ENCODE measurements around the gene MBD3L2B. TPM values are rescaled to one million over a fixed set of nuclear protein-coding genes. Genes with fewer than 3 reads are reported as not detected.
"Not testable (repeated sequence)": the region's sequence is repeated elsewhere in the genome, so short reads cannot be mapped to it uniquely, and the experiment has no call there.

Gene MBD3L2B
- polyA plus RNA-seq (2013, experiment 1 of 2) = not detected
- not detected for polyA plus RNA-seq (2013, experiment 2 of 2)

GRCh38 chr19:7021331-7021730 is at the start of gene MBD3L2B:
Gene MBD3L2B, minus strand, starts transcription at chr19:7021431. Its CDS starts 34 bp downstream, at chr19:7021397.
- not testable (repeated sequence) for H3K4me2 ChIP-seq (ENCODE audit: low read length); DNase-seq

GRCh38 chr19:7069904-7070226 is 48.6 kb upstream of the MBD3L2B start:
- H3K27ac ChIP-seq (ENCODE audit: low read depth, low read length) = no peak overlapping the region

More at GRCh38 chr19:7021331-7021730, at the start of gene MBD3L2B:
- H3K79me1 ChIP-seq (ENCODE audit: low read length); H4K5ac ChIP-seq (ENCODE audit: low read length); H3K18ac ChIP-seq (ENCODE audit: low read length); H2BK120ac ChIP-seq (ENCODE audit: low read depth, low read length); H2BK5ac ChIP-seq (ENCODE audit: low read length); H3K27ac ChIP-seq (ENCODE audit: low read depth, low read length); H2AK5ac ChIP-seq (ENCODE audit: low read length); H3K36me3 ChIP-seq (ENCODE audit: control insufficient read depth, insufficient read depth, low read length); H3K4ac ChIP-seq (ENCODE audit: low read depth, low read length); H3K27me3 ChIP-seq (ENCODE audit: insufficient read depth, low read length, poor library complexity); H3K56ac ChIP-seq (ENCODE audit: low read length); H2BK15ac ChIP-seq (replicated peaks; ENCODE audit: low read depth); H3K4me3 ChIP-seq (ENCODE audit: low read length); H3K4me1 ChIP-seq (ENCODE audit: control insufficient read depth, low read depth, low read length); H3K79me2 ChIP-seq (ENCODE audit: control insufficient read depth, insufficient read depth, low read length); H3K23ac ChIP-seq (ENCODE audit: low read length); H3K9ac ChIP-seq (ENCODE audit: low read length); H4K8ac ChIP-seq (ENCODE audit: low read depth, low read length): not testable (repeated sequence)
- no CpG with 5 or more reads among the region's 6 CpGs for WGBS (ENCODE audit: extremely low coverage, insufficient coverage, low lambda C conversion rate)

GRCh38 chr19:7069042-7069903 is 48.0 kb upstream of the MBD3L2B start, which contains the start of gene ZNF557:
Gene ZNF557, plus strand, starts transcription at chr19:7069703. Its CDS starts 5,372 bp downstream, at chr19:7075075.
- no peak within 1 kb of the TSS for H4K5ac ChIP-seq (ENCODE audit: low read length)
- H3K36me3 ChIP-seq (ENCODE audit: control insufficient read depth, insufficient read depth, low read length) = peaks cover 2% of the 10 kb centered on the region
- no peaks in the 10 kb centered on the region for H3K4me1 ChIP-seq (ENCODE audit: control insufficient read depth, low read depth, low read length)
- no CpG with 5 or more reads among the region's 56 CpGs for WGBS (ENCODE audit: extremely low coverage, insufficient coverage, low lambda C conversion rate)
- H4K8ac ChIP-seq (ENCODE audit: low read depth, low read length) = no peak within 1 kb of the TSS
- peak within 1 kb of the TSS; percentile 89 for H3K56ac ChIP-seq (ENCODE audit: low read length)
- H3K23ac ChIP-seq (ENCODE audit: low read length) = no peak within 1 kb of the TSS
- H2BK5ac ChIP-seq (ENCODE audit: low read length) = peak within 1 kb of the TSS; percentile 63
- peak within 1 kb of the TSS; percentile 88 for H3K4ac ChIP-seq (ENCODE audit: low read depth, low read length)
- no peak within 1 kb of the TSS for H2BK15ac ChIP-seq (replicated peaks; ENCODE audit: low read depth)
- peak; percentile 98 for DNase-seq
- H2BK120ac ChIP-seq (ENCODE audit: low read depth, low read length) = peak within 1 kb of the TSS; percentile 40
- H3K27ac ChIP-seq (ENCODE audit: low read depth, low read length) = no peak within 1 kb of the TSS
- H3K18ac ChIP-seq (ENCODE audit: low read length) = peak within 1 kb of the TSS; percentile 95
- peak within 1 kb of the TSS; percentile 82 for H3K9ac ChIP-seq (ENCODE audit: low read length)
- peak within 1 kb of the TSS; percentile 46 for H3K4me2 ChIP-seq (ENCODE audit: low read length)
- H3K27me3 ChIP-seq (ENCODE audit: insufficient read depth, low read length, poor library complexity) = no peaks in the 10 kb centered on the region
- H3K79me2 ChIP-seq (ENCODE audit: control insufficient read depth, insufficient read depth, low read length) = peaks cover 1% of the 10 kb centered on the region
- peak within 1 kb of the TSS; percentile 97 for H3K4me3 ChIP-seq (ENCODE audit: low read length)
- no peak within 1 kb of the TSS for H2AK5ac ChIP-seq (ENCODE audit: low read length)
- H3K79me1 ChIP-seq (ENCODE audit: low read length) = peaks cover 1% of the 10 kb centered on the region

More at GRCh38 chr19:7069904-7070226, 48.6 kb upstream of the MBD3L2B start:
- Histone ChIP-seq H4K8ac (ENCODE audit: low read depth, low read length) (no peak overlapping the region), H2AK5ac (ENCODE audit: low read length) (no peak overlapping the region), H3K4me1 (ENCODE audit: control insufficient read depth, low read depth, low read length) (no peaks in the 10 kb centered on the region), H3K27me3 (ENCODE audit: insufficient read depth, low read length, poor library complexity) (no peaks in the 10 kb centered on the region), H3K9ac (ENCODE audit: low read length) (peak overlapping the region; percentile 82), H3K4me3 (ENCODE audit: low read length) (peak overlapping the region; percentile 97), H4K5ac (ENCODE audit: low read length) (no peak overlapping the region), H2BK120ac (ENCODE audit: low read depth, low read length) (no peak overlapping the region), H3K36me3 (ENCODE audit: control insufficient read depth, insufficient read depth, low read length) (peaks cover 2% of the 10 kb centered on the region), H3K56ac (ENCODE audit: low read length) (peak overlapping the region; percentile 89), H3K18ac (ENCODE audit: low read length) (peak overlapping the region; percentile 20), H3K79me1 (ENCODE audit: low read length) (peaks cover 1% of the 10 kb centered on the region), H3K4me2 (ENCODE audit: low read length) (peak overlapping the region; percentile 27), H3K79me2 (ENCODE audit: control insufficient read depth, insufficient read depth, low read length) (peaks cover 1% of the 10 kb centered on the region), H2BK15ac (replicated peaks; ENCODE audit: low read depth) (no peak overlapping the region), H3K23ac (ENCODE audit: low read length) (no peak overlapping the region), H2BK5ac (ENCODE audit: low read length) (no peak overlapping the region), H3K4ac (ENCODE audit: low read depth, low read length) (no peak overlapping the region)
- DNase-seq = no peak
- no CpG with 5 or more reads among the region's 12 CpGs for WGBS (ENCODE audit: extremely low coverage, insufficient coverage, low lambda C conversion rate)

DNA sequence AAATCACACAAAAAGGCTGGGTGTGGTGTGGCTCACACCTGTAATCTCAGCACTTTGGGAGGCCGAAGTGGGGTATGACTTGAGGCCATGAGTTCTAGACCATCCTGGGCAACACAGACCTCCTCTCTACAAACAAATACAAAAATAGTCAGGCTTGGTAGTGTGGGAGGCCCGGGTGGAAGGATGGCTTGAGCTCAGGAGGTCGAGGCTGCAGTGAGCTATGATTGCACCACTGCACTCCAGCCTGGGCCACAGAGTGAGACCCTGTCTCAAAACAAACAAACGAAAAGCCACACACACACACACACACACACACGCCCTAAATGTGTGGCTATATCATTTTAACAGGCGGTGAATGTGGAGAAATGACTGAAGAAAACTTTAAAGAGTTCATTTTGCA is 47.4 kb upstream of the MBD3L2B start:
- no CpG with 5 or more reads among the region's 6 CpGs for whole genome bisulfite sequencing (ENCODE audit: extremely low coverage, insufficient coverage, low lambda C conversion rate)
- H3K79me2 ChIP-seq (ENCODE audit: control insufficient read depth, insufficient read depth, low read length) = peaks cover 1% of the 10 kb centered on the region
- H3K4me2 ChIP-seq (ENCODE audit: low read length) = no peak overlapping the region

GRCh38 chr19:7067716-7068115 is 46.5 kb upstream of the MBD3L2B start:
- H3K56ac ChIP-seq (ENCODE audit: low read length) = no peak overlapping the region
- WGBS (ENCODE audit: extremely low coverage, insufficient coverage, low lambda C conversion rate) = no CpG with 5 or more reads among the region's 2 CpGs
- H2BK5ac ChIP-seq (ENCODE audit: low read length) = no peak overlapping the region
- H3K4me2 ChIP-seq (ENCODE audit: low read length) = no peak overlapping the region
- no peak overlapping the region for H2AK5ac ChIP-seq (ENCODE audit: low read length)
- H2BK15ac ChIP-seq (replicated peaks; ENCODE audit: low read depth) = no peak overlapping the region
- H4K8ac ChIP-seq (ENCODE audit: low read depth, low read length) = no peak overlapping the region
- no peak overlapping the region for H3K27ac ChIP-seq (ENCODE audit: low read depth, low read length)
- H3K4me1 ChIP-seq (ENCODE audit: control insufficient read depth, low read depth, low read length) = no peaks in the 10 kb centered on the region
- H3K36me3 ChIP-seq (ENCODE audit: control insufficient read depth, insufficient read depth, low read length) = peaks cover 2% of the 10 kb centered on the region
- H3K23ac ChIP-seq (ENCODE audit: low read length) = no peak overlapping the region
- no peak overlapping the region for H2BK120ac ChIP-seq (ENCODE audit: low read depth, low read length)
- H3K4me3 ChIP-seq (ENCODE audit: low read length) = no peak overlapping the region
- no peak for DNase-seq
- no peak overlapping the region for H3K4ac ChIP-seq (ENCODE audit: low read depth, low read length)
- H3K9ac ChIP-seq (ENCODE audit: low read length) = no peak overlapping the region
- peaks cover 1% of the 10 kb centered on the region for H3K79me2 ChIP-seq (ENCODE audit: control insufficient read depth, insufficient read depth, low read length)
- H4K5ac ChIP-seq (ENCODE audit: low read length) = no peak overlapping the region
- no peaks in the 10 kb centered on the region for H3K27me3 ChIP-seq (ENCODE audit: insufficient read depth, low read length, poor library complexity)
- H3K18ac ChIP-seq (ENCODE audit: low read length) = no peak overlapping the region
- peaks cover 1% of the 10 kb centered on the region for H3K79me1 ChIP-seq (ENCODE audit: low read length)

More for the DNA sequence above, 47.4 kb upstream of the MBD3L2B start:
- Histone ChIP-seq H3K9ac (ENCODE audit: low read length) (no peak overlapping the region), H3K27me3 (ENCODE audit: insufficient read depth, low read length, poor library complexity) (no peaks in the 10 kb centered on the region), H2BK120ac (ENCODE audit: low read depth, low read length) (no peak overlapping the region), H4K8ac (ENCODE audit: low read depth, low read length) (no peak overlapping the region), H4K5ac (ENCODE audit: low read length) (no peak overlapping the region), H3K18ac (ENCODE audit: low read length) (no peak overlapping the region), H3K4me1 (ENCODE audit: control insufficient read depth, low read depth, low read length) (no peaks in the 10 kb centered on the region), H2AK5ac (ENCODE audit: low read length) (no peak overlapping the region), H3K79me1 (ENCODE audit: low read length) (peaks cover 1% of the 10 kb centered on the region), H3K27ac (ENCODE audit: low read depth, low read length) (no peak overlapping the region), H3K36me3 (ENCODE audit: control insufficient read depth, insufficient read depth, low read length) (peaks cover 2% of the 10 kb centered on the region), H2BK15ac (replicated peaks; ENCODE audit: low read depth) (no peak overlapping the region), H3K23ac (ENCODE audit: low read length) (no peak overlapping the region), H3K56ac (ENCODE audit: low read length) (no peak overlapping the region), H2BK5ac (ENCODE audit: low read length) (no peak overlapping the region), H3K4me3 (ENCODE audit: low read length) (no peak overlapping the region), H3K4ac (ENCODE audit: low read depth, low read length) (no peak overlapping the region)
- no peak for DNase-seq

All from mesendoderm (in vitro differentiated cells).